Stimulated activated CD8-positive, alpha-beta memory T cell treated with anti-CD3 and anti-CD28 coated beads, Interleukin-7, amount 100 ng/mL, for 4 hours (primary cell): ENCODE measurements around the gene CYP4F22.
"Not testable (repeated sequence)": the region's sequence is repeated elsewhere in the genome, so short reads cannot be mapped to it uniquely, and the experiment has no call there.

ENCODE experiments used
- DNase-seq, 2 donors: peaks; one replicate each; pipeline ENCODE4 v3.0.0-alpha.2; 2020; ENCODE audit warnings: low read depth in 2 of 2

Gene CYP4F22

GRCh38 chr19:15570420-15570819, 62.1 kb downstream of the CYP4F22 start:
- DNase-seq = no peak

DNA sequence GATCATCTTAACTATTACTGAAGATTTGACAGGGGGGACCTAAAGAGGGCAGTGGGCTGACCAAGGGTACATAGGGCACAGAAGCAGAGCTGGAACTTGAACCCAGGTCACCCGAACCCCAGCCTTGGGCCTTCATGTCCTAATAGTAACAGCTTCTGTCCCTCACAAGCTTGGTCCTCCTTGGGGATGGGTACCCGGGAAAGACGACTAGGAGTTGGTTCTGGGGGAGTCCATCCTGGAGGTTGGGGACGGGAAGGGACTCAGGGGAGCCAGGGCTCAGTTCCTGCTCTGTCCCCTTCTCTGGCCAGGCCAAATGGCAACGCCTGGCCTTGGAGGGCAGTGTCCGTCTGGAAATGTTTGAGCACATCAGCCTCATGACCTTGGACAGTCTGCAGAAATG, 67.1 kb downstream of the CYP4F22 start:
- no peak for DNase-seq

GRCh38 chr19:15576526-15577156, 68.3 kb downstream of the CYP4F22 start:
- no peak for DNase-seq

DNA sequence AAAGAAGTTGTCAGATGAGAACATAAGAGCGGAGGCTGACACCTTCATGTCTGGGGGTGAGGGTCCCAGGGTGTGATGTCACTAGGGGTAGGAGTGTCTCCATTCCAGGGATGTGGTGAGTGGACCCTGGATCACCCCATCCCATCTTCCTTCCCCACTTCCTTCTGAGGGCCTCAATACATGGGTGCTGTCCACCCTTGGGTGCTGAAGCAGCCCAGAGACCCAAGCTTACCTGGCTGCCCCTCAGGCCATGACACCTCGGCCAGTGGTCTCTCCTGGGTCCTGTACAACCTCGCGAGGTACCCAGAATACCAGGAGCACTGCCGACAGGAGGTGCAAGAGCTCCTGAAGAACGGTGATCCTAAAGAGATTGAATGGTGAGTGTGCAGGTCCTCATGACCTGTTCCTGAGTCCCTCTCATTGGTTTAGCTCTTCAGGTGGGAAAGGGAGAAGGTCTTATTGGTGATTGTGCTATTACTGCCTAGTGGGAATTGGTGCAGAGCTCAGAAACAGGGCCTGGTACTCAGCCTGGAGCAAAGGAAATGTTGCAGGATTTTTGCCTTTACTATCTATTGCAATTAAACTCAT, 69.0 kb downstream of the CYP4F22 start:
- no peak for DNase-seq

DNA sequence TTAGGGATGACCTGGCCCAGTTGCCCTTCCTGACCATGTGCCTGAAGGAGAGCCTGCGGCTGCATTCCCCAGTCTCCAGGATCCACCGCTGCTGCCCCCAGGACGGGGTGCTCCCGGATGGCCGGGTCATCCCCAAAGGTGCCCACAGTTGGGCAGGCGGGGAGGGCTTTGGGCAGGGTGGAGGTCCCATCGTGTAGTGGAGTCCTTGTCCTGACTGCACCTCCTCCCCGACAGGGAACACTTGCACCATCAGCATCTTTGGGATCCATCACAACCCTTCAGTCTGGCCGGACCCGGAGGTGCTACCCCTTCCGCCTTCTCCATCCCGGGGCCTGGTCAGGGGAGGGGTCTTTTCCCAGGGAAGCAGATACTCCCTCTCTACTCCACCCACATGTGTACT, 75.0 kb downstream of the CYP4F22 start:
- no peak for DNase-seq

GRCh38 chr19:15584095-15584494, 75.8 kb downstream of the CYP4F22 start:
- no peak for DNase-seq

- DNase-seq = peak; percentile 66 to 75
Measured at GRCh38 chr19:15584541-15585115, 76.3 kb downstream of the CYP4F22 start.

- no peak for DNase-seq
Measured at GRCh38 chr19:15587663-15588062, 79.3 kb downstream of the CYP4F22 start.

DNA sequence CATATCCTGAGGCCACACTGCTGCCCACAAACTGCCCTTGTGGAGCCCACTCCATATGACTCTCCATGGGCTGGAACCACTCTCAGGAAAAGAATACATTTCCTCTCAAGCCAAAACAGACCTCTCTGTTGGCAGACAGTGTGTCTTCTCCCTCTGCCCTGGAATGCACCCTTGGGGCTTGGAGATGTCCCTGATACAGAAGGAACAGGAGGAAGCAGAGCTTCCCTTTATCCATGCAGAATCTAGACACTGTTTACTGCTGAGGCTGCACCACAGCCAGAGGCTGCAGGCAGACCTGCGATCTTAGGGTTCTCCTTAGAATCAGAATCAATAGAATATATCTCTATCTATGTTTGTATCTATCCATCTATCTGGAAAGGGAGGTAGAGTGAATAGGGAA, 79.9 kb downstream of the CYP4F22 start:
- DNase-seq = no peak

- no peak for DNase-seq
Measured at GRCh38 chr19:15589760-15590451, 81.6 kb downstream of the CYP4F22 start.

GRCh38 chr19:15591796-15592195, 83.5 kb downstream of the CYP4F22 start:
- DNase-seq = no peak

DNA sequence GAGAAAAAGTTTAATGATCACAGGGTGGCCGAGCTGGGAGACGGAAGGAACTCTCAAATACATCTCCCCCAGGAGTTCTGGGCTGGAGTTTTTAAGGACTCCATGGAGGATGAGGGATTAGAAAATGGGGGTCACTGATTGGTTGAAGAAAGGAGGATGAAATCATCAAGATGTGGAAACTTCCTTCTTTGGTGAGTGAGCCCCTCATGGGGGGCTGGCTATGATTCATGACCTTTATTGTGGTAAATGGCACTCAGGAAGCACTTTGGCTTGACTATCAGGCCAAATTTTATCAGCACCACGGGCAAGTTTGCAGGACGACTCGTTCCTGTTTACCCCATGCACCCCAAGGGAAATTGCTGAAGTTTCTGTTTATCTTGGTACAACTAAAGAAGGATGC, 84.2 kb downstream of the CYP4F22 start:
- not testable (repeated sequence) for DNase-seq

GRCh38 chr19:15593766-15594165, 85.4 kb downstream of the CYP4F22 start:
- DNase-seq = not testable (repeated sequence)

GRCh38 chr19:15595069-15595468, 86.7 kb downstream of the CYP4F22 start:
- no peak for DNase-seq
